Measurements from ENCODE around the gene RBMS1. TPM values are rescaled to one million over a fixed set of nuclear protein-coding genes. Genes with fewer than 3 reads are reported as not detected.
A peak's percentile ranks its signal among the peaks of the same experiment; 100 is the strongest.

Gene RBMS1
- total RNA-seq, 2 experiments from 2014 or later, result 35.8 to 38.6 TPM

GRCh38 chr2:160460333-160460731 is 33.3 kb downstream of the RBMS1 start:
- Mint-ChIP-seq H3K27ac (no peak overlapping the region), H3K4me3 (no peak overlapping the region), H3K9me3 (no peaks in the 10 kb centered on the region), H3K4me1 (ENCODE audit: low read depth) (peaks cover 53% of the 10 kb centered on the region), H3K36me3 (ENCODE audit: low read depth) (peaks cover 3% of the 10 kb centered on the region), H3K27me3 (no peaks in the 10 kb centered on the region)
- POLR2A ChIA-PET, result no interaction called here
- DNase-seq (no peak), ATAC-seq (no peak)
- intact Hi-C loops (cut with micrococcal nuclease), result no loop called here
- CTCF ChIA-PET, result no interaction called here
- TF ChIP-seq, protein P1, sequence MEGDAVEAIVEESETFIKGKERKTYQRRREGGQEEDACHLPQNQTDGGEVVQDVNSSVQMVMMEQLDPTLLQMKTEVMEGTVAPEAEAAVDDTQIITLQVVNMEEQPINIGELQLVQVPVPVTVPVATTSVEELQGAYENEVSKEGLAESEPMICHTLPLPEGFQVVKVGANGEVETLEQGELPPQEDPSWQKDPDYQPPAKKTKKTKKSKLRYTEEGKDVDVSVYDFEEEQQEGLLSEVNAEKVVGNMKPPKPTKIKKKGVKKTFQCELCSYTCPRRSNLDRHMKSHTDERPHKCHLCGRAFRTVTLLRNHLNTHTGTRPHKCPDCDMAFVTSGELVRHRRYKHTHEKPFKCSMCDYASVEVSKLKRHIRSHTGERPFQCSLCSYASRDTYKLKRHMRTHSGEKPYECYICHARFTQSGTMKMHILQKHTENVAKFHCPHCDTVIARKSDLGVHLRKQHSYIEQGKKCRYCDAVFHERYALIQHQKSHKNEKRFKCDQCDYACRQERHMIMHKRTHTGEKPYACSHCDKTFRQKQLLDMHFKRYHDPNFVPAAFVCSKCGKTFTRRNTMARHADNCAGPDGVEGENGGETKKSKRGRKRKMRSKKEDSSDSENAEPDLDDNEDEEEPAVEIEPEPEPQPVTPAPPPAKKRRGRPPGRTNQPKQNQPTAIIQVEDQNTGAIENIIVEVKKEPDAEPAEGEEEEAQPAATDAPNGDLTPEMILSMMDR (IDR thresholded peaks at IDR 0.05), result no peak

- CTCF ChIA-PET, result no interaction called here
- intact Hi-C loops (cut with micrococcal nuclease), result no loop called here
- peaks cover 51% of the 10 kb centered on the region for H3K4me1 Mint-ChIP-seq (ENCODE audit: low read depth)
- H3K27ac Mint-ChIP-seq, result no peak overlapping the region
- H3K27me3 Mint-ChIP-seq, result no peaks in the 10 kb centered on the region
- ATAC-seq (peak; percentile 39), DNase-seq (no peak)
- H3K4me3 Mint-ChIP-seq, result no peak overlapping the region
- TF ChIP-seq, protein P1 (IDR thresholded peaks at IDR 0.05), result no peak
- POLR2A ChIA-PET, result no interaction called here
- peaks cover 3% of the 10 kb centered on the region for H3K36me3 Mint-ChIP-seq (ENCODE audit: low read depth)
- H3K9me3 Mint-ChIP-seq, result no peaks in the 10 kb centered on the region
Measured at GRCh38 chr2:160459538-160460332, 33.9 kb downstream of the RBMS1 start.

GRCh38 chr2:160458718-160459453 is 34.7 kb downstream of the RBMS1 start:
- Mint-ChIP-seq H3K27ac (no peak overlapping the region), H3K36me3 (ENCODE audit: low read depth) (peaks cover 3% of the 10 kb centered on the region), H3K9me3 (no peaks in the 10 kb centered on the region), H3K27me3 (no peaks in the 10 kb centered on the region), H3K4me3 (no peak overlapping the region), H3K4me1 (ENCODE audit: low read depth) (peaks cover 48% of the 10 kb centered on the region)
- ATAC-seq (no peak), DNase-seq (no peak)
- TF ChIP-seq, protein P1 (IDR thresholded peaks at IDR 0.05), result no peak
- ChIA-PET POLR2A (no interaction called here), CTCF (no interaction called here)
- intact Hi-C loops (cut with micrococcal nuclease), result no loop called here

DNA sequence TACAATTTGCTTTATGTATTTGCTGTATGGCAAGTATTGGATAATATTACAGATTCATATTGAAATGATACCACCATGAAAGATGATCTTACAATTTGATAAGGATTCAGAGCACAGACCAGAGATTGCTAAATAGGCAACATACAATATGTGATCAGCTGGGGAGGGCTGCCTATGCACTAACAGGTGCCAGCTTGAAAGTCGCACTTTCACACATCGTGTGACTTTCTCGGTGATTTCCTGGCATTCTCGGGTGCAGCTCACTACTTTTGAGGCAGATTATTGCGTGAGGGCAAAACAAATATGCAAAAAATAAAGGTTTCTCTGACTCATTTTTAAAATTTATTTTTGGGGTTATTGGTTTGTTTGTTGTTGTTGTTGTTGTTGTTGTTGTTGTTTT is 36.0 kb downstream of the RBMS1 start:
- ATAC-seq (peak; percentile 37), DNase-seq (peak; percentile 28)
- ChIA-PET POLR2A (interaction anchor here (0.7 kb wide), 1 partner anchor 62 kb away, joined by 3 read pairs; no protein-coding TSS in a partner anchor), CTCF (interaction anchor here (1.5 kb wide), 1 partner anchor 21 kb away, joined by 4 read pairs; no protein-coding TSS in a partner anchor)
- Mint-ChIP-seq H3K27ac (no peak overlapping the region), H3K4me1 (ENCODE audit: low read depth) (peaks cover 39% of the 10 kb centered on the region), H3K9me3 (no peaks in the 10 kb centered on the region), H3K36me3 (ENCODE audit: low read depth) (peaks cover 3% of the 10 kb centered on the region), H3K4me3 (no peak overlapping the region), H3K27me3 (no peaks in the 10 kb centered on the region)
- intact Hi-C loops (cut with micrococcal nuclease), result no loop called here
- TF ChIP-seq, protein P1 (IDR thresholded peaks at IDR 0.05), result no peak

Data from activated CD8-positive, alpha-beta T cell treated with anti-CD3 and anti-CD28 coated beads for 36 hours (primary cell).